ENCODE measurements around the gene KCTD19.
"Not testable (repeated sequence)": the region's sequence is repeated elsewhere in the genome, so short reads cannot be mapped to it uniquely, and the experiment has no call there.

The KCTD19 gene

DNA sequence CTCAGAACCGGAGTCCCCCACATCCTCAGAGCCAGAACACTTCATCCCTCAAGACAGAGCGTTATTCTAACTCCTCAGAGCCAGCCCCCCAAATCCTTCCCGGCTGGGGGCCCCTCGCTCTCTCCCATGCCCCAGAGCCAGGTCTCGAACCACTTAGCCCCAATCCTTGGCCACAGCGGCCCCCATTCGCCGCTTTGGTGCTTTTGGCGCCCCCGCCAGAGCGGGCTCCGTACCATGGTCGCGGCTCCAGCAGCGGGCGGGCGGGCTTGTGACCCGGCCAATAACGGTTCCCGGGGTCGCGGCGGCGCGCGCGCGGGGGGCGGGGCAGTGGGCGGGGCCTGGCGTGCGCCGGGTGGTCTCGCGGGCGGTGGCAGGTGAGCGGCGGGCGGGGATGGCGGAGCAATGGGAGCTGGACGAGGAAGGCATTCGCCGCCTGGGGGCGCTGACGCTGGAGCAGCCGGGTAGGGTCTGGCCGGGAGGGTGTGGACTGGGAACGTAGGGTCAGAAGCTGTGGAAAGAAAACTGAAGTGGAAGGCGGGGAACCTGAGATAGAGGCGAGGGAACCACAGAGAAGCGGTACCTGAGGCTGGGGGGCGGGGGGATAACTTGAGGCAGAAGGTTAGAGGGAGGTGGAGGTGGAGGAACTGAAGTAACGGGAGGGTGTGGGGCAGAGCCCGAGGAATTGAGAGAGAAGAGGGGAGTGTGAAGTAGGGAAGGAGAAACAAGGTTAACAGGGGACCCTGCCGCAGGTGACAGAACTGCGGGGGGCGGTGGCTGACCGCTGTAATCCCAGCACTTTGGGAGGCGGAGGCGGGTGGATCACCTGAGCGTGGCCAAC is at the start of gene KCTD19, which contains the start of gene LRRC36:
KCTD19 (minus strand) TSS at position 270 of the 838 bp plus-strand sequence; CDS start at position 236, 34 bp downstream.
LRRC36 (plus strand) TSS at position 344 of the 838 bp plus-strand sequence; CDS start at position 392, 48 bp downstream.
- DNase-seq: peak; percentile 54

DNA sequence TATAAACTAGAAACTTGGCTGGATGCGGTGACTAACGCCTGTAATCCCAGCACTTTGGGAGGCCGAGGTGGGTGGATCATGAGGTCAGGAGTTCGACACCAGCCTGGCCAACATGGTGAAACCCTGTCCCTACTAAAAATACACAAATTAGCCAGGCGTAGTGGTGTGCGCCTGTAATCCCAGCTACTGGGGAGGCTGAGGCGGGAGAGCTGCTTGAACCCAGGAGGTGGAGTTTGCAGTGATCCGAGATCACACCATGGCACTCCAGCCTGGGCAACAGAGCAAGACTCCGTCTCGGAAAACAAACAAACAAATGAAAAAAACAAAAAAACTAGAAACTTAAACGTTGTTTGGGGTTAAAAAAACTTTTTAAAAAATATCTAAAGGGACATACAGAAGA is 49.5 kb upstream of the KCTD19 start:
- DNase-seq: not testable (repeated sequence)

DNA sequence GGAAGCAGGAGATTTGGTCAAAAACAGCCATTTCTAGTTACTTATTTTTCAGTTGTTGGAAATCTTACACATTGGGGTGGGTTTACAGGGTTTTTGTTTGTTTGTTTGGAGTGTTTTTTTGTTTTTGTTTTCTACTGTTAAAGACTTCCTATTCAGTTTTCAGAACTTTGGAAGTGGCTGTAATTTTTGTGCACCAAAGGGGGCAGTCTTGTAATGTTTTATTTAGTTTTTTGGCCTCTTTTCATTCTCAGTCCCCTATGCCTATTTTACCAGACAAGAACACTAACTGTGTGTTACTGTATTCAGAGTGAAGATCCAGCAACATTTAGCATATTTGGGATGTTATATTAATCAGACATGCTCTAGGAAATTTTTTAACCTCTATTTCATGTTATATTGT is 46.1 kb upstream of the KCTD19 start:
- no peak for DNase-seq

DNA sequence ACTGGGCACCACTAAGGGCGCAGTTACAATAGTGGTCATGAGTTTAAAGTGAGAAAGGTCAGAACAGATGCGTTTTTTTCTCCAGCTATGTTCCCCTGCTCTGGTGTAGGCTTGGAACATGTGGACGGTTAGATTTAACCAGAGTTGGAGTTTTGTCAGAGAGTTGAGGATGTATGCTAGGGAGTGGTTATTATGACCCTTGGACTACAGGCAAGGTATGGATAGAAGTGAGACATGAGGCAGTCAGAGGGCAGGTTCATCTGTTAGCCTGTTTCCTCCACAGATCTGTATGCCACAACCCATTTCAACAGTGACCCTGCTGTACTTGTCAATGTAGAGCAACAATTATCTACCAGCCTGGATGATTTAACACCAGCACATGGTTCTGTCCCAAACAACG is 44.1 kb upstream of the KCTD19 start:
- DNase-seq: no peak

GRCh38 chr16:67364600-67365235 is 38.2 kb upstream of the KCTD19 start:
- DNase-seq: no peak

DNA sequence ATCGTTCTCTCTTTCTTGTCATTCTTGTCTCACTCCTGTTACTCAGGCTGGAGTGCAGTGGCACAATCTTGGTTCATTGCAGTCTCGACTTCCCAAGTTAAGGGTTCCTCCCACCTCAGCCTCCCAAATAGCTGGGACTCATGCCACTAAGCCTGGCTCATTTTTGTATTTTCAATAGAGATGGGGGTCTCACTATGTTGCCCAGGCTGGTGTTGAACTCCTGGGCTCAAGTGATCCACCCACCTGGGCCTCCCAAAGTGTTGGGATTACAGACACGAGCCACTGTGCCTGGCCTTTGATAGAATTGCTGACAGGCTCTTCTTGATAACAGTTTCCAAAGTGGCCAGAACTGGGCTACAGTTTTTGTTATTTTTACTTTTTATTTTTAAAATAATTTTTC is 34.5 kb upstream of the KCTD19 start:
- DNase-seq: no peak

- not testable (repeated sequence) for DNase-seq
Observed at GRCh38 chr16:67359540-67360269, 33.2 kb upstream of the KCTD19 start.

DNA sequence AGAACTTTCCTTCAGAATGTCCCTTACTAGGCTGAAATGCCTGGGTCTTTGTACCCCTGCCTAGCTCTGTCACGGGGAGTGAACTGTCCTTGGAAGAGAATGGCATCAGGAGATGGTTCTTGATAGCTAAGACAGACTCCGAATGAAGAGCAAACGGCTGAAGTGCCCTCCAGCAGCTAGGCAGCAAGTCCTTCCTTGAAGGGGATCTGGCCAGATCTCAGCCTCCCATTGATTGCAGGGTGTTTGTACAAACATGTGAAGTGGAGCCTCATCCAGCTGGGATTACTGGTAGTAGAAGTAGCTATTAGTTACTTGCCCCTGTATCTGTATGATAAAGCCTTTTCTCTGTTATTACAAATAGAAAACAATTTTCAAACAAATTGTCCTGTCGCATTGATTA is 31.0 kb upstream of the KCTD19 start:
- DNase-seq: no peak

DNA sequence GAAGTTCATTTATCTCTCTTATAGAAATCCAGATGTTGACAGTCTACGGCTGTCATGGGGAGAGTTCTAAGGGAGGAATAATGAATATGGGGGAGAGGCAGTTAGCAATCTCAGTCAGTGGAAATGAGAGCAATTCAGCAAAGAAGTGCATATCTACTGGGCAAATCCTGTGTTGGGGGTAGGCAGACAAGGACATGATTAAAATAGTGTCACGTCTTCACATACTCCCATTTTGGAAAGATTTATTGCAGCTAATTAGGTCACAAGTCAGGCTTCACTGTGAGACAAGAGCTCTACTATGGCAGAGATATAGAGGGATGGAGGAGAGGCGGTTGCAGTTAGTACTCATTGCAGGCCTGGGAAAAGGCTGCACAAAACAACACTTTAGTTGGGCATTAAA is 29.9 kb upstream of the KCTD19 start:
- no peak for DNase-seq

DNA sequence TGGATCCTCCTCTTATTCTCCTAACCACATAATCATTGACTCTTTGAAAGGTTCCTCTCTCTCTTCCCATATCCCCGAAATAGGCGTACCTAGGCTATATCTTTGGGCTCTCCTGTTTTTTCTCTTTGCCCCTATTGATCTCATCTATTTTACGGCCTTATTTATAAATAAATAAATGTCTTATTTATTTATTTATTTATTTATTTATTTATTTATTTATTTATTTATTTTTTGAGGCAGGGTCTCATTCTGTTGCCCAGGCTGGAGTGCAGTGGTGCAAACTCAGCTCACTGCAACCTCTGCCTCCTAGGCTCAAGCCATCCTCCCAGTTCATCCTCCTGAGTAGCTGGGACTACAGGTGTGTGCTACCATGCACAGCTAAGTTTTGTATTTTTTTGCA is 25.9 kb upstream of the KCTD19 start:
- DNase-seq: not testable (repeated sequence)

- no peak for DNase-seq
Observed at GRCh38 chr16:67350324-67350723, 23.8 kb upstream of the KCTD19 start.

DNA sequence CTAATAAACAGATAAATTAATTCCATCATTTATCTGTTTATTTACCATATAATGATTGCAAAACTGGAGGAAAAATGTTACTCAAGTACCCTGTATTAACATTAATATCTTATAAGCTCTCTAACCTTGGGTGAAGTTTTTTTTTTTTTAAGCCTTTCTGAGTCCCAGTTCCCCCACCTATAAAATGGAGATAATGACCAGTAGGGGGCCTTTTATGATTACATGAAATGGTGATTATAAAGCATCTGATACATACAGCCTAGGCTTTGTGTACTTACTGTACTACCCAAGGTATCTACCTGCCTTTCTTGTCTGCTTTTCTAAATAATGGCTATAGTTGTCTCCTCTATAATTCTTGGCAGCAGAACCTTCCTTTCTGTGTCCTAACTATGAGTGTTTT is 22.6 kb upstream of the KCTD19 start:
- no peak for DNase-seq

GRCh38 chr16:67346341-67346740 is 19.8 kb upstream of the KCTD19 start:
- DNase-seq: no peak

GRCh38 chr16:67345401-67345800 is 18.9 kb upstream of the KCTD19 start:
- no peak for DNase-seq

- DNase-seq: no peak
Observed at GRCh38 chr16:67342616-67343015, 16.1 kb upstream of the KCTD19 start.

- no peak for DNase-seq
Observed at GRCh38 chr16:67341250-67341649, 14.7 kb upstream of the KCTD19 start.

DNA sequence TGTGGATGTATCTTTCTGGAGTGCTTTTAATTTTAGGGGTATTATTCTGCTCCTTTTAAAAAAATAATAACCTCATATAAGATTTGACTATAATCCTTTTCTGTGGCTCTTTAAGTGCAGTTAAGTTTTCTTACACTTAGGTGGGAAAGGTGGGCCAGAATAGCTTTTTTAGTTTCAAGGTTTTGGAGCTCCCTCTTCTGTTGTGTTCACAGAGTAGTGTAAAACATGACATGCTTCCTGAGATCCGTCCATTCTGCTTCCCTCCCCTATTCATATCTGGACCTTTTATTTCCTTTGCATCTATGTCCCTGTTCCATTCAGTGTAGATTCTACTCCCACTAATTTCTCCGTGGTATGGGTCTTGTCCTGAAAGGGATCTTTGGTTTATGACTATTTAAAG is 12.9 kb upstream of the KCTD19 start:
- DNase-seq: no peak

DNA sequence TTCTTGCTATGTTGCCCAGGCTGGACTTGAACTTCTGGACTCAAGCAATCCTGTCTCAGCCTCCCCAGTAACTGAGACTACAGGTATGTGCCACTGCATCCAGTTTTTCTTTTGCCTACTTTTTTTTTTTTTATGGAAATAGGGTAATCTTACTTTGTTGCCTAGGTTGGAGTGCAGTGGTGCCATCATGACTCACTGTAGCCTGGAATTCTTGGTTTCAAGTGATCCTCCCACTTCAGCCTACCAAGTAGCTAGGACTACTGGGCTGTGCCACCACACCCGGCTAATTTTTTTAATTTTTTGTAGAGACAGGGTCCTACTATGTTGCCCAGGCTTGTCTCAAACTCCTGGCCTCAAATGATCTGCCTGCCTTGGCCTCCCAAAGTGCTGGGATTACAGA is 10.1 kb upstream of the KCTD19 start:
- no peak for DNase-seq

DNA sequence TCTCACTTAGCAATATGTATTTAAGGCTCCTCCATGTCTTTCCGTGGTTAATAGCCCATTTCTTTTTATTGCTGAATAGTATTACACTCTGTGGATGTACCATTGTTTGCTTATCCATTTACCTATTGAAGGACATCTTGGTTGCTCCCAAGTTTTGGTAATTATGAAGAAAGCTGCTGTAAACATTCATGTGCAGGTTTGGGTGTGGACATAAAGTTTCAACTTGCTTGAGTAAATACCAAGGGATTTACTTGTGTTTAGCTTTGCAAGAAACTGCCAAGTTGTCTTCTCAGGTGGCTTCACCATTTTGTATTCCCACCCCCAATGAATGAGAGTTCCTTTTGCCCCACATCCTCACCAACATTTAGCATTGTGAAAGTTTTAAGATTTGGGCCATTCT is 9.6 kb upstream of the KCTD19 start:
- DNase-seq: no peak

DNA sequence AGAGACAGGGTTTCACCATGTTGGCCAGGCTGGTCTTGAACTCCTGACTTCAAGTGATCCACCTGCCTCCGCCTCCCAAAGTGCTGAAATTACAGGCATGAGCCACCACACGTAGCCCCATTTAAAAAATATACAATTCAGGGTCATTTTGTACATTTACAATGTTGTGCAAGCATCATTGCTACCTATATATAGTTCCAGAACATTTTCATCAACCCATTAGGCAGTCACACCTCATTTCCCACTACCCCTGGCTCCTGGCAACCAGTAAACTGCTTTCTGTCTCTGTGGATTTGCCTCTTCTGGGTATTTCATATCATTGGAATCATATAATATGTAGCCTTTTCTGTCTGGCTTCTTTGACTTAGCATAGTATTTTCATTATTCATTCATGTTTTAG is 6.8 kb upstream of the KCTD19 start:
- no peak for DNase-seq

GRCh38 chr16:67329901-67330300 is 3.4 kb upstream of the KCTD19 start:
- DNase-seq: no peak

DNA sequence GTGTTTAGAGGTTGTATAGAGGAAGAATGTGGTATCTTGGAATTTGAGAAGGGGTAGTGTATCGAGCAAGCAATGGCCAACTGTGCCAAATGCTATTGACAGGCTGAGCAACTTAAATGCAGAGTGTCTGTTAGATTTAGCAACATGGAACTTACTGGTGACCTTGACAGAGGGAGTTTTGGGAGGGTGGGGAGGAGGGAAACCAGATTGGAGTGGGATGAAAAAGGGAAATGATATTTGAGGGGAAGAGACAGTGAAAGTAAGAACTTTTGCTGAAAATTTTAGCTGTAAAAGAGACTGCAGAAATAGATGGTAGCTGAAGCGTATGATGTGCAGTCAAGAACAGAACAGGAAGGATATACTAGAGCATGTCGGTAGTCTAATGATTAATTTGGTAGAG is 1.2 kb upstream of the KCTD19 start:
- DNase-seq: no peak

DNA sequence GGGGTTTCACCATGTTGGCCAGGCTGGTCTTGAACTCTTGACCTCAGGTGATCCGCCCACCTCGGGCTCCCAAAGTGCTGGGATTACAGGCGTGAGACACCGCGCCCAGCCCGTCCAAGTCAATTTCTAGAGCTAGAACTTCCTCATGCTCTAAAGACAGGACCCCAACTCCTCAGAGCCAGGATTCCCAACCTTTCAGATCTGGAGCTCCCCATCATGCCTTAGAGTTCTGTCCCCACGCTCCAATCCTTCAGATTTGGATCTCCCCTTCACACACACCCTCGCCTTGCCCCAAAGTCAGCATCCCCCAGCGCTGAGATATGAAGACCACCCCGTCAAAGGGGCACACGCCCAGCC is 448 bp downstream of the KCTD19 start:
- no peak for DNase-seq

GRCh38 chr16:67317853-67318252 is 8.7 kb downstream of the KCTD19 start:
- DNase-seq: no peak

All from CD4-positive, alpha-beta T cell treated with Interleukin-6 for 4 hours (primary cell).